GM19468 (cell line): ENCODE results near the gene ZFP3.
"Not testable (repeated sequence)": the region's sequence is repeated elsewhere in the genome, so short reads cannot be mapped to it uniquely, and the experiment has no call there.

Experiments used
- ATAC-seq: cut with Tn5 transposase; IDR thresholded peaks from one replicate; pipeline ENCODE4 v1.9.1; 2021; ENCODE audit warnings: mild to moderate bottlenecking, moderate library complexity, moderate number of reproducible peaks; ENCODE audit not compliant: unreplicated experiment; ENCODE audit errors: extremely low read depth

Gene ZFP3

GRCh38 chr17:5136580-5137412 is 58.5 kb downstream of the ZFP3 start:
- ATAC-seq, result not testable (repeated sequence)

DNA sequence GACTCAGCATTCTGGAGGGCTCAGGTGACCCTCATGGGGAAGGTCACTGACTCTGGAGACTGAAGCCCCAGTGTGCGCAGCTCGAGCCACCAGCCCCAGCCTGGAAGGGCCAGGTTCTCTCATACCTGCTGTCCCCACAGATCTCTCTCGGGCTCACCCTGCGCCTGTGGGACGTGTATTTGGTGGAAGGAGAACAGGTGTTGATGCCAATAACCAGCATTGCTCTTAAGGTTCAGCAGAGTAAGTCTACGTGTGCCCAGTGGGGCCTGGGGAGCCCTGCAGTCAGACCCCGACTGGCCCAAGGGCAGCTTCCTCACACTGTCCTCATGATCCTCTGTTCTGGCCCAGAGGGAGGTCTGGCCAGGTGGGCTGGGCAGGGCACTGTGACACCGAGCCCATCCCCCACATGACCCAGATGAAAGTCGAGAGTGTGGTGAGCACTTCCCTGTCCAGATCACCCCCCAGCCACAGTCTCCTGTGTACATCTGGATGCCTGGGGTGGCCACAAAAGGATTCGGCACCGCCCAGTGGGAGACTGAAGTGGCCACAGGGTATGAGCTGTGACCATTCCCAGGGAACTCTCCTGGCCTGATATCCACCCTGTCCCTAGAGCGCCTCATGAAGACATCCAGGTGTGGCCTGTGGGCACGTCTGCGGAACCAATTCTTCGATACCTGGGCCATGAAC is 59.4 kb downstream of the ZFP3 start:
- ATAC-seq, result not testable (repeated sequence)

DNA sequence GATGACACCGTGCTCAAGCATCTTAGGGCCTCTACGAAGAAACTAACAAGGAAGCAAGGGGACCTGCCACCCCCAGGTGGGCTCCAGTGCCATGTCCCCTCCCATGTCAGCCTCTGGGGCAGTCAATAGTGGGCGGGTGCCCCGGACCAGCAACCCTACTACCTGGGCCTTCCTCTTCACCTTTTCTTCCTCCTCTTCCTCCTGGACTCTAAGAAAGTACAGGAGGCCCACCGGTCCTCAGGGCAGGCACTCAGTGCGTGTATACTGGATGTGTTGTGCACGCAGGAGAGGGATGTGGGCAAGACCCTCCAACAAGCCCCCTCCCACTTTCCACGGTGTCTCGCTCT is 59.9 kb downstream of the ZFP3 start:
- not testable (repeated sequence) for ATAC-seq

DNA sequence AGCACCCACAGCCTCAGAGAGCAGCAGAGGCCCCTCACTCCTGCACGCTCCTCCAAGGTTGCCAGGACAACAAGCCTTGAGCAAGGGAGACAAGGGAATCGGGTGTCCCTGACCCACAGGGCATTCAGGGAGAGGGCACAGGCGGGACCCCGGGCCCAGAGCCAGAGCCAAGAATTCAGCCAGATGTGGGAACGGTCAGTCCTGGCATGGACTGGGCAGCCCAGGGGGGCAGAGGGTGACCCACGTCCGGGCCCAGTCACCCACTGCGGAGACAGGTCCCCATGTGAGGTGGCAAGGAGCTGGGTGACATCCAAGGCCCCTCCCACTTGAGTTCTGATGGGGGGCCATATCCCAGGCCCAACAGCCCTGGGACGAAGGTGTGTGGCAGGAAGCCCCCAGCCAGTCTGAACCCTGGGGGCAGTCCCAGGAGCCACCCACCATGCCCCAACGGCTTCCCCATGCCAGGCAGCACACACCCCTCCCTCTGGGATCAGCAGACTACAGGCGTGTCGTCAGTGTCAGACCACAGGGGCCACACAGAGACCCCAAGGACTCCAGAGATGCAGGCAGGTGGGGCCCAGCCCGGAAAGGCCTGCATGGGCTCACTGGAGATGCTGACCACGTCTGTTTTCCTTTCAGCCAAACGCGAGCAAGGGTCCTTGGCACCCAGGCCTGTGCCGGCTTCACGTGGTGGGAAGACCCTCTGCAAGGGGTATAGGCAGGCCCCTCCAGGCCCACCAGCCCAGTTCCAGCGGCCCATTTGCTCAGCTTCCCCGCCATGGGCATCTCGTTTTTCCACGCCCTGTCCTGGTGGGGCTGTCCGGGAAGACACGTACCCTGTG is 60.6 kb downstream of the ZFP3 start:
- no peak for ATAC-seq

DNA sequence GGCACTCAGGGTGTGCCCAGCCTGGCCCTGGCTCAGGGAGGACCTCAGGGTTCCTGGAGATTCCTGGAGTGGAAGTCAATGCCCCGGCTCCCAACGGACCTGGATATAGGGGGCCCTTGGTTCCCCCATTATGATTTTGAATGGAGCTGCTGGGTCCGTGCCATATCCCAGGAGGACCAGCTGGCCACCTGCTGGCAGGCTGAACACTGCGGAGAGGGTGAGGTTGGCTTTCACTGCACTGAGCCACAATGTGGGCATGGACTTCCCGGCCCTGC is 61.1 kb downstream of the ZFP3 start:
- ATAC-seq, result no peak

DNA sequence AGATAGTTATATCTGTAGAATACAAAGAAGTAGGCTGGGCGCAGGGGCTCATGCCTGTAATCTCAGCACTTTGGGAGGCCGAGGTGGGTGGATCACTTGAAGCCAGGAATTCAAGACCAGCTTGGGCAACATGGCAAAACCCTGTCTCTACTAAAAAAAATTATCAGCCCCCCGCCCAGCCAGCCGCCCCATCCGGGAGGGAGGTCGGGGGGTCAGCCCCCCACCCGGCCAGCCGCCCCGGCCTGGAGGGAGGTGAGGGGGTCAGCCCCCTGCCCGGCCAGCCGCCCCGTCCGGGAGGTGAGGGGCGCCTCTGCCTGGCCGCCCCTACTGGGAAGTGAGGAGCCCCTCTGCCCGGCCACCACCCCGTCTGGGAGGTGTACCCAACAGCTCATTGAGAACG is 64.6 kb downstream of the ZFP3 start:
- not testable (repeated sequence) for ATAC-seq
